ENCODE data around the gene IMMP1L. TPM values are rescaled to one million over a fixed set of nuclear protein-coding genes. Genes with fewer than 3 reads are reported as not detected.

IMMP1L gene
- total RNA-seq, 1 experiment from 2014 or later = 38.5 TPM

GRCh38 chr11:31521497-31522150, 12.2 kb upstream of the IMMP1L start:
- CTCF ChIA-PET = no interaction called here

More at GRCh38 chr11:31521497-31522150, 12.2 kb upstream of the IMMP1L start:
- no peak overlapping the region for H3K27ac ChIP-seq (ENCODE audit: low read depth, low read length)
- H3K27me3 ChIP-seq (ENCODE audit: insufficient read depth, low read length) = no peaks in the 10 kb centered on the region
- H3K4me1 ChIP-seq (ENCODE audit: control insufficient read depth in 1 of 2, insufficient read depth in 2 of 2, low read length in 2 of 2) = no peaks in the 10 kb centered on the region
- TF ChIP-seq YY1 (IDR thresholded peaks at IDR 0.05; ENCODE audit: extremely low read depth, insufficient replicate concordance, low read depth, low read length) (no peak), REST (IDR thresholded peaks at IDR 0.05; ENCODE audit: low read depth) (no peak), EZH2phosphoT487 (IDR thresholded peaks at IDR 0.05; ENCODE audit: borderline replicate concordance) (no peak), ELF1 (IDR thresholded peaks at IDR 0.05; ENCODE audit: borderline replicate concordance, low read depth) (no peak), ZFX (IDR thresholded peaks at IDR 0.05) (no peak), RAD21 (IDR thresholded peaks at IDR 0.05; ENCODE audit: low read depth) (no peak), EZH2 (IDR thresholded peaks at IDR 0.05) (no peak), ZBTB33 (IDR thresholded peaks at IDR 0.05; ENCODE audit: extremely low read depth, insufficient replicate concordance, low read length) (no peak), JUND (IDR thresholded peaks at IDR 0.05) (no peak), SRF (IDR thresholded peaks at IDR 0.05; ENCODE audit: low read depth) (no peak), POLR2A (IDR thresholded peaks at IDR 0.05; ENCODE audit: borderline replicate concordance, extremely low read depth, insufficient read depth, insufficient read length) (no peak), POLR2AphosphoS5 (IDR thresholded peaks at IDR 0.05; ENCODE audit: low read depth, low read length) (no peak), CBX3 (IDR thresholded peaks at IDR 0.05; ENCODE audit: low read depth) (no peak), MAX (IDR thresholded peaks at IDR 0.05) (no peak), SIN3A (IDR thresholded peaks at IDR 0.05; ENCODE audit: low read depth) (no peak), FOSL1 (IDR thresholded peaks at IDR 0.05; ENCODE audit: low read depth) (no peak), SP1 (IDR thresholded peaks at IDR 0.05; ENCODE audit: low read depth) (no peak), TCF7L2 (IDR thresholded peaks at IDR 0.05; ENCODE audit: borderline replicate concordance, extremely low read depth, insufficient read depth, insufficient read length) (no peak), ATF3 (IDR thresholded peaks at IDR 0.05) (no peak), CEBPB (IDR thresholded peaks at IDR 0.05; ENCODE audit: low read depth) (no peak)
- H3K4me3 ChIP-seq (replicated peaks in 1 of 2; ENCODE audit: low read depth in 1 of 2, low read length in 2 of 2) = no peak overlapping the region
- no peaks in the 10 kb centered on the region for H4K20me1 ChIP-seq (ENCODE audit: insufficient read depth)
- DNase-seq (ENCODE audit: low read depth, low spot score) (no peak), ATAC-seq (no peak)
- no peak overlapping the region for H2AFZ ChIP-seq (ENCODE audit: low read depth, low read length, poor library complexity, severe bottlenecking)
- RAD21 ChIA-PET (ENCODE audit: low non-redundant PET in 1 of 2, low total read pairs in 2 of 2, uncharacterized antibody in 2 of 2, unreplicated experiment in 2 of 2) = no interaction called here
- no peaks in the 10 kb centered on the region; a peak in 1 of 4 replicates for H3K9me3 ChIP-seq (ENCODE audit: control insufficient read depth in 1 of 2, insufficient read depth in 1 of 2, low read depth in 1 of 2, low read length in 2 of 2)
- H3K9me2 ChIP-seq (ENCODE audit: insufficient read depth) = no peaks in the 10 kb centered on the region
- POLR2A ChIA-PET = no interaction called here
- no peaks in the 10 kb centered on the region; a peak in 1 of 4 replicates for H3K36me3 ChIP-seq (ENCODE audit: control insufficient read depth in 1 of 2, insufficient read depth in 2 of 2, low read length in 2 of 2)
- no peak overlapping the region for H3K9ac ChIP-seq (ENCODE audit: low read length)
- H3K79me2 ChIP-seq (ENCODE audit: insufficient read depth, low read length) = no peaks in the 10 kb centered on the region
- no TSS peak for BruUV-seq (replicated peaks)
- no peak overlapping the region for H3K4me2 ChIP-seq (ENCODE audit: low read length)
- intact Hi-C loops (cut with micrococcal nuclease) = no loop called here

Data from HCT116 (cell line).